Activated CD4-positive, alpha-beta T cell treated with anti-CD3 and anti-CD28 coated beads, Interleukin-2, amount 10 ng/mL, durations not matched to agents 24 days and 14 days (primary cell): ENCODE measurements around the gene UBE2H. TPM values are rescaled to one million over a fixed set of nuclear protein-coding genes. Genes with fewer than 3 reads are reported as not detected.

Experiments
- DNase-seq: peaks from one replicate; pipeline ENCODE4 v3.0.0; 2022
- H3K27ac Mint-ChIP-seq: one replicate; pipeline ENCODE4 v1.8.0; 2022; ENCODE audit warnings: mild to moderate bottlenecking, mixed read lengths
- H3K27me3 Mint-ChIP-seq: one replicate; pipeline ENCODE4 v1.8.0; 2022; ENCODE audit warnings: mixed read lengths
- H3K36me3 Mint-ChIP-seq: one replicate; pipeline ENCODE4 v1.8.0; 2022; ENCODE audit warnings: low read depth, mild to moderate bottlenecking, mixed read lengths
- H3K4me1 Mint-ChIP-seq: one replicate; pipeline ENCODE4 v1.8.0; 2021; ENCODE audit warnings: mixed read lengths
- H3K4me3 Mint-ChIP-seq: one replicate; pipeline ENCODE4 v1.8.0; 2022; ENCODE audit warnings: mild to moderate bottlenecking, moderate library complexity, mixed read lengths
- H3K9me3 Mint-ChIP-seq: one replicate; pipeline ENCODE4 v1.8.0; 2021; ENCODE audit warnings: mixed read lengths
- intact Hi-C: fragments of 100-400 bp; cut with micrococcal nuclease; formaldehyde crosslinking; loops from one replicate; pipeline ENCODE4 v1.15.1; 2023
- total RNA-seq: library from RNA; stranded (reverse); gene quantifications from 2 replicates; pipeline ENCODE4 v1.2.3, GENCODE V29; 2022

The UBE2H gene
- total RNA-seq, 1 donor from 2014 or later, result 21.7 TPM

- no peak overlapping the region for H3K27ac Mint-ChIP-seq
- no peak overlapping the region for H3K4me3 Mint-ChIP-seq
- no peaks in the 10 kb centered on the region for H3K4me1 Mint-ChIP-seq
- intact Hi-C loops, result no loop called here
- H3K9me3 Mint-ChIP-seq, result no peaks in the 10 kb centered on the region
- H3K36me3 Mint-ChIP-seq, result peaks cover 3% of the 10 kb centered on the region
- no peaks in the 10 kb centered on the region for H3K27me3 Mint-ChIP-seq
- DNase-seq, result no peak
Observed at GRCh38 chr7:129889133-129889844, 63.5 kb downstream of the UBE2H start.

- no peaks in the 10 kb centered on the region for H3K4me1 Mint-ChIP-seq
- H3K27me3 Mint-ChIP-seq, result no peaks in the 10 kb centered on the region
- H3K4me3 Mint-ChIP-seq, result no peak overlapping the region
- H3K36me3 Mint-ChIP-seq, result peaks cover 3% of the 10 kb centered on the region
- intact Hi-C loops, result no loop called here
- H3K9me3 Mint-ChIP-seq, result no peaks in the 10 kb centered on the region
- H3K27ac Mint-ChIP-seq, result no peak overlapping the region
- no peak for DNase-seq
Observed at GRCh38 chr7:129887865-129888264, 64.9 kb downstream of the UBE2H start.

GRCh38 chr7:129886818-129887186, 66.0 kb downstream of the UBE2H start:
- no peak for DNase-seq
- no peaks in the 10 kb centered on the region for H3K27me3 Mint-ChIP-seq
- no peaks in the 10 kb centered on the region for H3K4me1 Mint-ChIP-seq
- no peaks in the 10 kb centered on the region for H3K9me3 Mint-ChIP-seq
- peaks cover 3% of the 10 kb centered on the region for H3K36me3 Mint-ChIP-seq
- H3K4me3 Mint-ChIP-seq, result no peak overlapping the region
- H3K27ac Mint-ChIP-seq, result no peak overlapping the region
- intact Hi-C loops, result no loop called here

GRCh38 chr7:129886167-129886817, 66.5 kb downstream of the UBE2H start:
- intact Hi-C loops, result no loop called here
- Mint-ChIP-seq H3K4me3 (no peak overlapping the region), H3K27me3 (no peaks in the 10 kb centered on the region), H3K4me1 (no peaks in the 10 kb centered on the region), H3K9me3 (no peaks in the 10 kb centered on the region), H3K27ac (no peak overlapping the region), H3K36me3 (peaks cover 3% of the 10 kb centered on the region)
- no peak for DNase-seq

GRCh38 chr7:129884495-129884894, 68.3 kb downstream of the UBE2H start:
- Mint-ChIP-seq H3K27me3 (no peaks in the 10 kb centered on the region), H3K4me1 (peaks cover 10% of the 10 kb centered on the region), H3K36me3 (peaks cover 11% of the 10 kb centered on the region), H3K4me3 (no peak overlapping the region), H3K9me3 (no peaks in the 10 kb centered on the region), H3K27ac (no peak overlapping the region)
- intact Hi-C loops, result no loop called here
- DNase-seq, result no peak

GRCh38 chr7:129883151-129883550, 69.6 kb downstream of the UBE2H start:
- H3K4me1 Mint-ChIP-seq, result peaks cover 12% of the 10 kb centered on the region
- no peak for DNase-seq
- H3K27ac Mint-ChIP-seq, result no peak overlapping the region
- peaks cover 21% of the 10 kb centered on the region for H3K36me3 Mint-ChIP-seq
- intact Hi-C loops, result no loop called here
- H3K4me3 Mint-ChIP-seq, result no peak overlapping the region
- no peaks in the 10 kb centered on the region for H3K9me3 Mint-ChIP-seq
- no peaks in the 10 kb centered on the region for H3K27me3 Mint-ChIP-seq

- no peak for DNase-seq
- H3K27ac Mint-ChIP-seq, result no peak overlapping the region
- H3K4me3 Mint-ChIP-seq, result no peak overlapping the region
- peaks cover 26% of the 10 kb centered on the region for H3K36me3 Mint-ChIP-seq
- no peaks in the 10 kb centered on the region for H3K27me3 Mint-ChIP-seq
- intact Hi-C loops, result no loop called here
- no peaks in the 10 kb centered on the region for H3K9me3 Mint-ChIP-seq
- peaks cover 14% of the 10 kb centered on the region for H3K4me1 Mint-ChIP-seq
Observed at GRCh38 chr7:129882531-129882930, 70.2 kb downstream of the UBE2H start.

- Mint-ChIP-seq H3K4me3 (no peak overlapping the region), H3K9me3 (no peaks in the 10 kb centered on the region), H3K36me3 (peaks cover 38% of the 10 kb centered on the region), H3K4me1 (peaks cover 21% of the 10 kb centered on the region), H3K27me3 (no peaks in the 10 kb centered on the region), H3K27ac (no peak overlapping the region)
- no peak for DNase-seq
- intact Hi-C loops, result no loop called here
Observed at GRCh38 chr7:129877146-129877792, 75.5 kb downstream of the UBE2H start.

GRCh38 chr7:129875745-129876411, 76.9 kb downstream of the UBE2H start:
- Mint-ChIP-seq H3K4me1 (peaks cover 21% of the 10 kb centered on the region), H3K27me3 (no peaks in the 10 kb centered on the region), H3K36me3 (peaks cover 40% of the 10 kb centered on the region), H3K9me3 (no peaks in the 10 kb centered on the region), H3K4me3 (no peak overlapping the region), H3K27ac (peak overlapping the region; percentile 7)
- intact Hi-C loops, result no loop called here
- no peak for DNase-seq

- intact Hi-C loops, result no loop called here
- Mint-ChIP-seq H3K4me3 (no peak overlapping the region), H3K27ac (no peak overlapping the region), H3K27me3 (no peaks in the 10 kb centered on the region), H3K9me3 (no peaks in the 10 kb centered on the region), H3K36me3 (peaks cover 37% of the 10 kb centered on the region), H3K4me1 (peaks cover 17% of the 10 kb centered on the region)
- no peak for DNase-seq
Observed at GRCh38 chr7:129875160-129875559, 77.6 kb downstream of the UBE2H start.

GRCh38 chr7:129874722-129875121, 78.0 kb downstream of the UBE2H start:
- Mint-ChIP-seq H3K9me3 (no peaks in the 10 kb centered on the region), H3K4me1 (peaks cover 14% of the 10 kb centered on the region), H3K27ac (no peak overlapping the region), H3K27me3 (no peaks in the 10 kb centered on the region), H3K36me3 (peaks cover 35% of the 10 kb centered on the region), H3K4me3 (no peak overlapping the region)
- intact Hi-C loops, result no loop called here
- DNase-seq, result no peak

- Mint-ChIP-seq H3K27ac (no peak overlapping the region), H3K9me3 (no peaks in the 10 kb centered on the region), H3K4me3 (no peak overlapping the region), H3K27me3 (no peaks in the 10 kb centered on the region), H3K4me1 (peaks cover 4% of the 10 kb centered on the region), H3K36me3 (peaks cover 19% of the 10 kb centered on the region)
- no peak for DNase-seq
- intact Hi-C loops, result no loop called here
Observed at GRCh38 chr7:129872054-129872453, 80.7 kb downstream of the UBE2H start.

GRCh38 chr7:129870668-129871067, 82.1 kb downstream of the UBE2H start:
- peaks cover 5% of the 10 kb centered on the region for H3K4me1 Mint-ChIP-seq
- DNase-seq, result no peak
- intact Hi-C loops, result no loop called here
- H3K27me3 Mint-ChIP-seq, result no peaks in the 10 kb centered on the region
- no peak overlapping the region for H3K27ac Mint-ChIP-seq
- no peak overlapping the region for H3K4me3 Mint-ChIP-seq
- H3K36me3 Mint-ChIP-seq, result peaks cover 13% of the 10 kb centered on the region
- H3K9me3 Mint-ChIP-seq, result no peaks in the 10 kb centered on the region

GRCh38 chr7:129866251-129866650, 86.5 kb downstream of the UBE2H start:
- Mint-ChIP-seq H3K4me1 (peaks cover 10% of the 10 kb centered on the region), H3K27me3 (no peaks in the 10 kb centered on the region), H3K27ac (no peak overlapping the region), H3K36me3 (peaks cover 5% of the 10 kb centered on the region), H3K9me3 (no peaks in the 10 kb centered on the region), H3K4me3 (no peak overlapping the region)
- no peak for DNase-seq
- intact Hi-C loops, result no loop called here
